Upper lobe of right lung (tissue), 1 donor: ENCODE measurements around the gene PODXL2. TPM values are rescaled to one million over a fixed set of nuclear protein-coding genes. Genes with fewer than 3 reads are reported as not detected.
"Not testable (repeated sequence)": the region's sequence is repeated elsewhere in the genome, so short reads cannot be mapped to it uniquely, and the experiment has no call there.

ENCODE experiments used
- ATAC-seq: fragments of 200-7000 bp; cut with Tn5 transposase; one replicate; pipeline ENCODE4 v1.9.1; 2020; ENCODE audit warnings: mild to moderate bottlenecking, moderate library complexity
- DNase-seq: peaks from one replicate; pipeline ENCODE4 v3.0.0-alpha.2; 2020
- H3K27ac ChIP-seq: fragments of 200-600 bp; one replicate; pipeline ENCODE4 v1.8.0; 2022
- H3K27me3 ChIP-seq: fragments of 200-600 bp; one replicate; pipeline ENCODE4 v1.8.0; 2022; ENCODE audit warnings: mild to moderate bottlenecking
- H3K36me3 ChIP-seq: fragments of 200-600 bp; one replicate; pipeline ENCODE4 v1.8.0; 2022
- H3K4me1 ChIP-seq: fragments of 200-600 bp; one replicate; pipeline ENCODE4 v1.8.0; 2022
- H3K4me3 ChIP-seq: fragments of 200-600 bp; one replicate; pipeline ENCODE4 v1.8.0; 2022; ENCODE audit warnings: mild to moderate bottlenecking
- H3K9me3 ChIP-seq: fragments of 200-600 bp; one replicate; pipeline ENCODE4 v1.8.0; 2022
- intact Hi-C: fragments of 100-400 bp; cut with DNase I; formaldehyde crosslinking; loops from one replicate; pipeline ENCODE4 v1.11.0; 2022
- total RNA-seq: library from RNA; stranded (reverse); fragmentation: NEBNext Ultra II Directional; extraction: Animal tissue kit (Norgen Biotek cat#: 25700); gene quantifications from one replicate; pipeline ENCODE4 v1.2.1, GENCODE V29; 2021
- TF ChIP-seq, protein P1 (sequence below): fragments of 200-600 bp; IDR thresholded peaks from one replicate; pipeline ENCODE4 v1.8.0; 2022; ENCODE audit warnings: antibody characterized with exemption
- donor health status: DM: no; HTN: yes; CAD: no; lungs with severe emphysema.

PODXL2 gene
- total RNA-seq, 1 donor from 2014 or later: 3.7 TPM

DNA sequence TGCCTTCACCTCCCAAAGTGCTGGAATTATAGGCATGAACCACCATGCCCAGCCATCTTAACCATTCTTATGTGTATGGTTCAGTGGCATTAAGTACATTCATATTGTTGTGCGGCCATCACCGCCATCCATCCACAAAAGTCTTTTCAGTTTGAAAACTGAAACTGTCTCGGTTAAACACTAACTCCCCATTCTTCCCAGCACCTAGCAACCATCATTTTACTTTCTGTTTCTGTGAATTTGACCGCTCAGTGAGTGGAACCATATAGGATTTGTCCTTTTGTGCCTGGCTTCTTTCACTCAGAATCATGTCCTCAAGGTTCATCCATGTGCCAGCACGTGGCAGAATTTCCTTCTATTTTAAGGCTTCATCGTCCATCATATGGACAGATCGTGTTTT, 24.9 kb upstream of the PODXL2 start:
- ATAC-seq (no peak), DNase-seq (no peak)
- TF ChIP-seq, protein P1, sequence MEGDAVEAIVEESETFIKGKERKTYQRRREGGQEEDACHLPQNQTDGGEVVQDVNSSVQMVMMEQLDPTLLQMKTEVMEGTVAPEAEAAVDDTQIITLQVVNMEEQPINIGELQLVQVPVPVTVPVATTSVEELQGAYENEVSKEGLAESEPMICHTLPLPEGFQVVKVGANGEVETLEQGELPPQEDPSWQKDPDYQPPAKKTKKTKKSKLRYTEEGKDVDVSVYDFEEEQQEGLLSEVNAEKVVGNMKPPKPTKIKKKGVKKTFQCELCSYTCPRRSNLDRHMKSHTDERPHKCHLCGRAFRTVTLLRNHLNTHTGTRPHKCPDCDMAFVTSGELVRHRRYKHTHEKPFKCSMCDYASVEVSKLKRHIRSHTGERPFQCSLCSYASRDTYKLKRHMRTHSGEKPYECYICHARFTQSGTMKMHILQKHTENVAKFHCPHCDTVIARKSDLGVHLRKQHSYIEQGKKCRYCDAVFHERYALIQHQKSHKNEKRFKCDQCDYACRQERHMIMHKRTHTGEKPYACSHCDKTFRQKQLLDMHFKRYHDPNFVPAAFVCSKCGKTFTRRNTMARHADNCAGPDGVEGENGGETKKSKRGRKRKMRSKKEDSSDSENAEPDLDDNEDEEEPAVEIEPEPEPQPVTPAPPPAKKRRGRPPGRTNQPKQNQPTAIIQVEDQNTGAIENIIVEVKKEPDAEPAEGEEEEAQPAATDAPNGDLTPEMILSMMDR: no peak
- Histone ChIP-seq H3K9me3 (no peaks in the 10 kb centered on the region), H3K4me1 (peaks cover under 1% of the 10 kb centered on the region), H3K36me3 (peaks cover 14% of the 10 kb centered on the region), H3K27ac (no peak overlapping the region), H3K27me3 (no peaks in the 10 kb centered on the region), H3K4me3 (no peak overlapping the region)
- intact Hi-C loops: no loop called here

- H3K27ac ChIP-seq: no peak overlapping the region
- H3K9me3 ChIP-seq: no peaks in the 10 kb centered on the region
- intact Hi-C loops: no loop called here
- no peak for DNase-seq
- no peaks in the 10 kb centered on the region for H3K27me3 ChIP-seq
- ATAC-seq: peak; percentile 15
- H3K36me3 ChIP-seq: peaks cover 14% of the 10 kb centered on the region
- H3K4me3 ChIP-seq: no peak overlapping the region
- no peaks in the 10 kb centered on the region for H3K4me1 ChIP-seq
- TF ChIP-seq, protein P1: no peak
Measured at GRCh38 chr3:127604546-127605165, 24.3 kb upstream of the PODXL2 start.

DNA sequence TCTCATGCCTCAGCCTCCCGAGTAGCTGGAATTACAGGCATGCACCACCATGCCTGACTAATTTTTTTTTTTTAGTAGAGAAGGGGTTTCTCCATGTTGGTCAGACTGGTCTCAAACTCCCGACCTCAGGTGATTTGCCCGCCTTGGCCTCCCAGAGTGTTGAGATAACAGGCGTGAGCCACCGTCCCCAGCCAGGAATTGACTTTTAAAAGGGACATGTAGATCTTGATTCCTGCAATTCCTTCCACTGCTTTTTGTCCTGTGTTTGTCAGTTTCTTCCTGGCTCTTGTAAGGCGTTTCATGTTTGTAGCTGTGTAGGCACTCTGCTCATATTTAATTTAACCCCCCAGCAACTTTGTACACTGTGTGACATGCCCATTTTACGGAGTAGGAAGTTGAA, 23.4 kb upstream of the PODXL2 start:
- H3K27ac ChIP-seq, ATAC-seq, H3K9me3 ChIP-seq, H3K4me3 ChIP-seq, H3K27me3 ChIP-seq, DNase-seq, H3K4me1 ChIP-seq, intact Hi-C loops: not testable (repeated sequence)
- H3K36me3 ChIP-seq: peaks cover 14% of the 10 kb centered on the region

- H3K4me1 ChIP-seq: no peaks in the 10 kb centered on the region
- no peak for DNase-seq
Measured at GRCh38 chr3:127606086-127606805, 22.7 kb upstream of the PODXL2 start.

GRCh38 chr3:127606981-127607595, 21.9 kb upstream of the PODXL2 start:
- ATAC-seq: no peak
- Histone ChIP-seq H3K27ac (no peak overlapping the region), H3K4me3 (no peak overlapping the region), H3K27me3 (no peaks in the 10 kb centered on the region), H3K9me3 (no peaks in the 10 kb centered on the region), H3K36me3 (peaks cover 18% of the 10 kb centered on the region), H3K4me1 (no peaks in the 10 kb centered on the region)
- intact Hi-C loops: no loop called here
- TF ChIP-seq, protein P1: no peak
- DNase-seq: no peak

More at GRCh38 chr3:127606086-127606805, 22.7 kb upstream of the PODXL2 start:
- no peak for ATAC-seq
- H3K4me3 ChIP-seq: no peak overlapping the region
- no peak overlapping the region for H3K27ac ChIP-seq
- no peaks in the 10 kb centered on the region for H3K27me3 ChIP-seq
- intact Hi-C loops: no loop called here
- TF ChIP-seq, protein P1: no peak
- H3K36me3 ChIP-seq: peaks cover 17% of the 10 kb centered on the region
- H3K9me3 ChIP-seq: no peaks in the 10 kb centered on the region
